NCI-H526 treated with DMSO at 0.1 percent for 48 hours (cell line): ENCODE measurements around the gene LOX.

Source experiments
- DNase-seq: peaks from one replicate; lab custom pipeline; 2025; lab: John Stamatoyannopoulos, UW

The LOX gene, protein sequence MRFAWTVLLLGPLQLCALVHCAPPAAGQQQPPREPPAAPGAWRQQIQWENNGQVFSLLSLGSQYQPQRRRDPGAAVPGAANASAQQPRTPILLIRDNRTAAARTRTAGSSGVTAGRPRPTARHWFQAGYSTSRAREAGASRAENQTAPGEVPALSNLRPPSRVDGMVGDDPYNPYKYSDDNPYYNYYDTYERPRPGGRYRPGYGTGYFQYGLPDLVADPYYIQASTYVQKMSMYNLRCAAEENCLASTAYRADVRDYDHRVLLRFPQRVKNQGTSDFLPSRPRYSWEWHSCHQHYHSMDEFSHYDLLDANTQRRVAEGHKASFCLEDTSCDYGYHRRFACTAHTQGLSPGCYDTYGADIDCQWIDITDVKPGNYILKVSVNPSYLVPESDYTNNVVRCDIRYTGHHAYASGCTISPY

GRCh38 chr5:122078116-122079110, at the start of gene LOX:
LOX (minus strand) TSS chr5:122078259; CDS start chr5:122077985, 274 bp downstream.
- DNase-seq, result peak; percentile 3

- DNase-seq, result no peak
These were observed 48.8 kb upstream of the LOX start for GRCh38 chr5:122126756-122127321.

GRCh38 chr5:122126177-122126755, 48.2 kb upstream of the LOX start:
- DNase-seq, result no peak

- no peak for DNase-seq
These were observed 46.7 kb upstream of the LOX start for GRCh38 chr5:122124766-122125165.

GRCh38 chr5:122121479-122122465, 43.7 kb upstream of the LOX start:
- DNase-seq, result no peak

GRCh38 chr5:122120957-122121356, 42.9 kb upstream of the LOX start:
- no peak for DNase-seq

- peak; percentile 5 for DNase-seq
These were observed 42.4 kb upstream of the LOX start for GRCh38 chr5:122120493-122120892.

- DNase-seq, result no peak
These were observed 41.1 kb upstream of the LOX start for GRCh38 chr5:122119205-122119604.

- DNase-seq, result no peak
These were observed 40.4 kb upstream of the LOX start for GRCh38 chr5:122118356-122118948.

DNA sequence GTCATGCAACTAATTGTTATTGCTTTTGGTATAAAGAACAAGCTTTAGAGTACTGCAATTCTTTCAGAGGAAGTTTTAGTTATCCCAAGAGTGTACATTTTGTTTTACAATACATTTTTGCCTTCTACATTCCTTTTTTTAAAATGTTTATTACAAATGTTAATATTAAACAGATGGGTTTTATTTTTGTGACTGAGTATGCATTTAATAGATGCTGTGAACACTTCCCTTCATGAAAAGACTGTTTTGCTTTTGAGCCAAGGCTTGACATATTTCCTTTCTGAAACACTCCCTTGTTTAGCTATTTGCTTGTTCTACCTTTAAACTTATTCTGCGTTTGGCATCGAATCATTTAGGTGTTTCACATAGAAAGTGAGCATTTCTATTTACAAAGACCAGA, 36.4 kb upstream of the LOX start:
- no peak for DNase-seq

DNA sequence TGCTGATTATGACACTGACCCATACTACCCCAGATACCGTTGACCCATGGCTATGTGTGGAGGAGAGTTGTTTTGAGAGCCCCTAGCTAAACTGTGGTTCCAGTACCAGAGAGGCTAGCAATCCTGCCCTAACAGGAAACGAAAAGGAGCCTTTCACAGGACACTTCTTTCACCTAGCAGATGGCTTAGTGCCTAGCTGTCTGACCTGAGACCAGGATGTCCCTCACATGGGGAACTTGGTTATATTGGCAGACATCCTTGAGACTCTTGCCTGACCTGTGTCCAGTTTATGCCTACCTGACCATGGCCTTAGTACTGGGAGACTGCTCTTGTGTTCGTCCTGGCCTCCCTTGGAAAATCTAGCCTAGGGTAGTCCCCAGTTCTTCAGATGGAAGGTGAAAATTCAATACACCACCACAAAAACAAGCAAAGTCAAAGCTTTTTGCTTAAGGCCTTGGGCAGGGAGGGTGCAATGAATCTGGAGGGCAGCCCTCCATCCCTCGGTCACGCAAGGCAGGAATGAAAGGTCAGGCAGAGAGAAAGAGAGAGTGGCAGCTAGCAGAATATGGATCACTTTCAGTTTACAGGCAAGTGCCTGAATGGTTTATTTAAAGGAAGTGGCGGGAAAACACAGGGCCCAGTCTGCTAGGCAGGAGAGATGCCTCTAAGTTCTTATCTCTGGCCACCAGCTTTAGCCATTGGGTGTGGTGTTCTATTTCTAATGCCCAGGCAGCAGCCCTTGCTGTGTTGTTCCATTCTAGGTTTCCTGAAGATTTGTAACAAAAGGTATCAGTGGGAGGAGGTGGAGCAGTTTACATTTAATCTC, 34.9 kb upstream of the LOX start:
- no peak for DNase-seq

DNA sequence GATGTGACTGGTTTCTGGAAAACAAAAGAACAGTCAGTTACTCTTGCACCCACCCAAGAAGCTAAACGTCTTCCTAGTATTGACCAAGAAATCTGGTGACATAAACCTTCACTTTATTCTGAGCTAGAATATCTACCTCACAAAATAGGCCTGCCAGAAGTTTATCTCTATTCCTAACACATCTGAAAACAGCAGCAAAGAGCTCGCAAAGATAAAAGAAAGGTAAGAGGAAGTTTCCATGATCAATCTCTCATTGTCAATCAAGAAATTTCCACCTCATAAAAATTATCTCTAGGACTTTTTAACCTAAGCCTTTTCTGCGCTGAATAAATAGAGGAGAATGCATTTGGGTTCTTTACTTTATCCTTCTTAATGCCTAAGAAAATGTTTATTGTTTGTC, 34.0 kb upstream of the LOX start:
- DNase-seq, result no peak

DNA sequence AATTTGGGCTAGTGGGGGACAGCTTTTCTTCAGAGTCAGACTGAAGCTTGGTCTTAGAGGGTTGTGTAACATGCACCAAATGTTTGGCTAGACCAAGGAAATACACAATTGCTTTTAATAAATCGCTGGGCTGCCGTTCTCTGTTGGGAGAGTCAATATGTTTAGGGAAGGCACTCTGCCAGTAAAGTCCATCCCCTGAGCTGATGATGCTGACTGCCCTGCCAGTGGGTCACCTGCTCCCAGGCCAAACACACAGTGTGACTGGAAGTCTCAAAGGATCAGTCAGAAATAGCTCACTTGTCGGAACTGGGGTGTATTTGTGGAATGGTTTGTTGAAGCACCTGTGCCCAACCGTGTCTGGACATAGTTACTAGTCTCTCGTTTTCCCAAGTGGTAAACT, 33.4 kb upstream of the LOX start:
- DNase-seq, result no peak

DNA sequence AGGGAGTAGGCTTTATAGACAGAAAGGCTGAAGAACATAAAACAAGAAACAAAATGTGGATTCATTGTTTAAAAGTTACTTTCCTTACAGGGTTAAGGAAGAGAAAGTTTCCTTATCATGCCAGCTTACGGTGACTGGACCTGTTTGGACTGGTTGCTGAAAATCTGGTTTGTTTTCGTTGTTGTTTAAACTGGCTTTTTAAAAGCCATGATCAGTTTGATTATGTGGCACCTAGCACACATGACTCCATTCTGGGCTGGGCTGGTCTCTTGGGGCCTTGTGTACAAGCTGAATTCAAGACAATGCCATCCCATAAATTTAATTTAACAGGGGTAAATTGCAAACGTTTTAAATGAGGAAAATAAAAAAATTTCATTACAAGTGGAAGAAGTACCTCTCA, 32.9 kb upstream of the LOX start:
- DNase-seq, result no peak

DNA sequence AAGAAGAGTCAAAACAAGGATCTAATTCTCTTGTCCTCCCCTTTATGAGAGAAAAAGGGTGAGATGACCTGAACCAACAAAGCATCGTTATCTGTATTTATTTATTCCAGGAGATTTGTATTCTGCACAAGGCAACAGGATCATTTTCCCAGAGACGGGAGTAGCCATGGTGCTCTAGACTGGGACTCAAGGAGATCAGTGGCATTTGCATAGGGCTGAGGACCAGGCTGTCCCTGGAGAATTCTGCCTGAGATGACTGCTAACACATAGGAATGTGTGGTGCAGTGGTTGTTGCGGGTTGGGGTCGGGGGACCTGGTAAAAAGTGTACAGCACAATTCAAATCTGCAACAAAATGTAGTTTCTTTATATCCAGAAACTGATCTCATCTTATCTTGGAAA, 29.0 kb upstream of the LOX start:
- DNase-seq, result peak; percentile 22

- DNase-seq, result no peak
These were observed 27.9 kb upstream of the LOX start for GRCh38 chr5:122105909-122106308.

DNA sequence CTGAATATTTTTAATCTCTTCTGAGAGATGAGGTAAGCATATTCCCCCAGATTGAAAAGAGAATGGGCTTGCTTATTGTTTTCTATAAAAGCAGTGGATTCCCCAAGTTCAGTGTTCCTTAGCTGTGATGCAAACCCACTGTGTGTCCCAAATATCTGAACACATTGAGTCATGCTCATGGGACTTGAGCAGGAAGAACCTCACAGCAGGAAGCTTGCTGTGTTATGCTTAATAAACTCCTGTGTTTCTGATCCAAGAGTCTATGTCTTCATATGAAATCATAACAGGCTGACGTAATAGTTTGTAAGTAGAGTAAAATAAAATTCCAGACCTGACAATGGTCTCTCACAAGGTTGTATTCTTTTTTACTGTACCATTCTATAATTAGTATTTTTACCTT, 24.8 kb upstream of the LOX start:
- no peak for DNase-seq

GRCh38 chr5:122101636-122102285, 23.7 kb upstream of the LOX start:
- DNase-seq, result no peak
